Stimulated activated CD4-positive, alpha-beta T cell treated with anti-CD3 and anti-CD28 coated beads, TNF-alpha, amount 100 ng/mL, for 24 hours (primary cell): Measurements from ENCODE around the gene PDZK1.
"Not testable (repeated sequence)": the region's sequence is repeated elsewhere in the genome, so short reads cannot be mapped to it uniquely, and the experiment has no call there.

Source experiments
- DNase-seq, 3 experiments: peaks; one replicate each; pipeline ENCODE4 v3.0.0-alpha.2; 2020; ENCODE audit warnings: low read depth in 3 of 3

Gene PDZK1

DNA sequence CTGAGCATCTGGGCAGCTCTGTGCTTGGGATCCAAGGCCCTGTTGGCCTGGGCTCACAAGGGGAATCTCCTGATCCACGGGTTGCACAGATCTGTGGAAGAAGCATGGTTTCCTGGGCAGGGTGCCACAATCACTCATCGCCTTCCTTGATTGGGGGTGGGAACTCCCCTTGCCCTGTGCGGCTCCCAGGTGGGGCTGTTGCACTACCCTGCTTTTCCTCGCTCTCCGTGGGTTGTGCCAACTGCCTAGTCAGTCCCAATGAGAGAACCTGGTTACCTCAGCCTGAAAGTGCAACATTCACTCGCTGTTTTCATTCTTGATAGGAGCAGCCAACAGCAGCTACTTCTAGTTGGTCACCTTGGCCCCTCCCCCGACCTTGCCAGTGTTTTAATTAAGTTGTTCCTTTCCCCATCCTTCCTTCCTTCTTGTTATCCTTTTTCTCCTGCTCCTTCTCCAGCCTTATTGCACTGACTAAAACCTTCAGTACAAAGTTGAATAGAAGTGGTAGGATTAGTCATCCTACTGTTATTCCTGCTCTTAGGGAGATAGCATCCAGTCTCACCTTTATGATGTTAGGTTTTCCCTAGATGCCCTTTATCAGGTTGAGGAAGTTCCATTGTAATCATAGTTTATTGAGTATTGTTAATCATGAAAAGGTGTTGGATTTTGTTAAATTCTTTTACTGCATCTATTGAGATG, 50.8 kb downstream of the PDZK1 start:
- not testable (repeated sequence) for DNase-seq

DNA sequence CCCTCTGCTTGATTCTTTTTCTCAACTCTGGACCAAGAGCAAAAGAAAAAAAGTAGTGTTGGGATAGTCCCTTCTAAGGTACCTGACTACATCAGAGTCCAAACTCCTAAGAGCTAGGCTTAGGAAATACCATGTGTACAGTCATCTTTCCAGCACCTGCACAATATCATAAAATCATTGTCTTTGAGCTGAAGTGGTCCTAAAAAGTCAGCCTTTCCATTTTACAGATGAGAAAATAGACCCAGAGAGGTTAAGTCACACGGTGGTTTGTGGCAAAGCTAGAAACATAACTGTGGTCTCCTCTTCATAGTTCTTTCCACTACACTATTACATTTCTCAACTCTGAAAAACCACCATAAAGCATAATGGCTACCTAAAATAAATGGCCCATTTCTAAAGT, 63.2 kb downstream of the PDZK1 start:
- not testable (repeated sequence) for DNase-seq

DNA sequence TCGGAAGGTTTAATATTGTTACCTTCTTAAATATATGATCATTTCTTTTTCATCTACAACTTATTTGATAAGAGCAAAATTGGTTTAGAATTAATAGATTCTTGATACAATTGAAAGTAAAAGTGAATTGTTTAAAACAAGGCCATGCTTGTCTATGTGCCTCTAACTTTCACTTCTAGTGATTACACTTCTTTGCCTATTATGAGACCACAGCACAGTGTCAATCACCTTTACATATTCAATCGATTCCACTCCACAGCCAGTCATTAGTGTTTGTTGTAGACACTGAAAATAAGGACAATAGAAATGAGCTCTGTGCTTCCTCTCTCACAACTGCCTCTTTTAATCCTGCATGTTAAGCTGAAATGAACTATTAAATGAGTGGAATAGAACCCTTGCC, 65.3 kb downstream of the PDZK1 start:
- DNase-seq = not testable (repeated sequence)

DNA sequence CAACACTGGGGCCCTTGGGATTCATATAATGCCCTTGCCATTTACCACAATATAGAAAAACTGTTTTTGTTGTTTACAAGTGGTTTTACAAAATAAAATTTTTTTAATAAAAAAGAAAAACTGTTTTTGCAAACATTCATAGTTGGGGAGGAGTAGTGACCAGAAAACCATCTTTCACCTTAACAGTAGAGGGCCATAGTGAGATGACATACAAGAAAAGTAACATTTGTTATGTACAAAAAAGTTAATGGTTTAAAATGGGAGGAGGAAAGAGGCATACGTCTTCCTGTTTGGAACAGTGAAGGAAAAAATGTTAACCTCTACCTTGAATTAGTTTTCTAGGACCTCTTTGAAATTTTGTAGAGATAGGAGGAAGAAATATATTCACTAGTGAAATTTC, 70.9 kb downstream of the PDZK1 start:
- DNase-seq = not testable (repeated sequence)

DNA sequence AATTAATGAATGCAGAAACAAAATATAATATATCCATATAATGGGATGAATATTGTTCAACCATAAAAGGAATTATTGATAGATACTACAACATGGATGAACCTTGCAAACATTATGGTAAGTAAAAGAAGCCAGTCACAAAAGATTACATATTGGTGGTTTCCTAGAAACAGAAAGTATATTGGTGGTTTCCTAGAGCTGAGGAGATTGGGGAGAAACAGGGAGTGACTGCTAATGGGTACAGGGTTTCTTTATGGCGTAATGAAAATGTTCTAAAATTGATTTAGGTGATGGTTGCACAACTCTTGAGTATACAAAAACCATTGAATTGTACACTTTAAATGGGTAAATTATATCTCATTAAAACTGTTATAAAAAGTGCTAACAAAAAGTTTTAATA, 85.0 kb downstream of the PDZK1 start:
- not testable (repeated sequence) for DNase-seq
